Epithelial cell of esophagus (primary cell): ENCODE measurements around the gene FGD5.

Experiments used
- DNase-seq: peaks from one replicate; pipeline ENCODE4 v3.0.0; 2010; ENCODE audit warnings: low read depth
- H3K4me3 ChIP-seq: 2 replicates; pipeline ENCODE4 v1.5.1; 2011; ENCODE audit warnings: mild to moderate bottlenecking, low read length, control low read depth
- TF ChIP-seq, protein P1 (sequence below): IDR thresholded peaks from 2 replicates; pipeline ENCODE4 v1.5.1; 2011; ENCODE audit warnings: low read depth, mild to moderate bottlenecking, low read length, control low read depth, inconsistent platforms; ENCODE audit not compliant: insufficient read depth; ENCODE audit errors: missing control alignments

The FGD5 gene

DNA sequence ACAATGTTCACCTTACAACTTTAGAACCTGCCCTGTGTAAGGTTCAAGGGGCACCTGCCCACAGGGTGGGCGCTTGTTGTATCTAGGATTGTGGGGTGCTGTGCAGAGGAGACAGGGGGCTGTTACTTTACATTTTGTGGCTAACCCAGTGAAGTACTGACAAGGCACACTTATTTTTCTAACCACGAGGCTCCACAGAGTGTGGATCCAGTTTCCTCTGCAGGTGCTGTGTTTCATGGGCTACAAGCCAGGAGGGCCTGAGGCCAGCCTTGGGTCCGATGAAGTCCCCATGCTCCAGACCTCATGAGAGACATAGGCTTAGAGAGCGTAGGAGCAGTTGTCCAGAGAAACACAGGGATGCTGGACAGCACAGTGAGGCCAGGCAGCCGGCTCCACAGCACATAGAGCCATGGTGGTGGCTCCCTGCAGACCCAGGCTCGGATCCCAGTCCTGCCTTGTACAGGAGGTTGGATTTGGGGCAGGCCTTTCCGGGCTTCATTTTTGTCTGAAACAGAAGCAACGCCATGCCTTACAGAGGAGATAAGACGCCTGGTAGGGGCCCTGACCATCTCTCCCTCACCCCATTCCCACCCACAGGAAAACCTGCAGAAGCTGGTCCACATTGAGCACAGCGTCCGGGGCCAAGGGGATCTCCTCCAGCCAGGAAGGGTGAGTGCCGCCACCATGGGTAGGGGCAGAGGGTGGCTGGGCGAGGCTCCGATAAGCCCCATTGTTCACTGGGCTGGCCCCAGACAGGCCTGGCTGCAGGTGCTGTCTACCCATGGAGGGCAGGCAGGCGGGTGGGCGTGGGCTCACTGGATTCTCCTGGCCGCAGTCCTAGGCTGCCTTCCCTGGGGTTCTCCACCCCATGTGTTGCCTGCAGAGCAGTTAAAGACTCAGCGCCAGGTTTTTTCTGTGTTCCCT lies 88.5 kb downstream of the FGD5 start:
- TF ChIP-seq, protein P1, sequence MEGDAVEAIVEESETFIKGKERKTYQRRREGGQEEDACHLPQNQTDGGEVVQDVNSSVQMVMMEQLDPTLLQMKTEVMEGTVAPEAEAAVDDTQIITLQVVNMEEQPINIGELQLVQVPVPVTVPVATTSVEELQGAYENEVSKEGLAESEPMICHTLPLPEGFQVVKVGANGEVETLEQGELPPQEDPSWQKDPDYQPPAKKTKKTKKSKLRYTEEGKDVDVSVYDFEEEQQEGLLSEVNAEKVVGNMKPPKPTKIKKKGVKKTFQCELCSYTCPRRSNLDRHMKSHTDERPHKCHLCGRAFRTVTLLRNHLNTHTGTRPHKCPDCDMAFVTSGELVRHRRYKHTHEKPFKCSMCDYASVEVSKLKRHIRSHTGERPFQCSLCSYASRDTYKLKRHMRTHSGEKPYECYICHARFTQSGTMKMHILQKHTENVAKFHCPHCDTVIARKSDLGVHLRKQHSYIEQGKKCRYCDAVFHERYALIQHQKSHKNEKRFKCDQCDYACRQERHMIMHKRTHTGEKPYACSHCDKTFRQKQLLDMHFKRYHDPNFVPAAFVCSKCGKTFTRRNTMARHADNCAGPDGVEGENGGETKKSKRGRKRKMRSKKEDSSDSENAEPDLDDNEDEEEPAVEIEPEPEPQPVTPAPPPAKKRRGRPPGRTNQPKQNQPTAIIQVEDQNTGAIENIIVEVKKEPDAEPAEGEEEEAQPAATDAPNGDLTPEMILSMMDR = no peak
- H3K4me3 ChIP-seq = no peak overlapping the region
- DNase-seq = no peak

DNA sequence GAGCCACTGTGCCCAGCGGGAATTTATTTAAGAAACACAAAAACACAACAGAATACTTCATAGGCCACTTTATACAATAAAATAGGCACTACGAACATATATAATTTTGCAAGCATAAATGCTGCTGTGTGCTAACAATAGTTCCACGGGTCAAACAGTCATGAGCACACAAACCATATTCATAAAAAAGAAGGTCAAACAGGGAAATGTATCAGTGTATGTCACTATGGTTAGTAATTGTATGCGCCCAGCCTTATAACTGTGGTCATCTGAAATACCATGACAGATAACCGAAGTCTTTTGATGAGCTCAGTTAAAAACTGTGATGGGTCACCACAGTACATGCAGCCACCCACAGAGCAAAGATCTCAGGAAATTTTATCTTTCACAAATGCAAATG lies 90.5 kb downstream of the FGD5 start:
- no peak overlapping the region for H3K4me3 ChIP-seq
- TF ChIP-seq, protein P1 = no peak
- DNase-seq = no peak

DNA sequence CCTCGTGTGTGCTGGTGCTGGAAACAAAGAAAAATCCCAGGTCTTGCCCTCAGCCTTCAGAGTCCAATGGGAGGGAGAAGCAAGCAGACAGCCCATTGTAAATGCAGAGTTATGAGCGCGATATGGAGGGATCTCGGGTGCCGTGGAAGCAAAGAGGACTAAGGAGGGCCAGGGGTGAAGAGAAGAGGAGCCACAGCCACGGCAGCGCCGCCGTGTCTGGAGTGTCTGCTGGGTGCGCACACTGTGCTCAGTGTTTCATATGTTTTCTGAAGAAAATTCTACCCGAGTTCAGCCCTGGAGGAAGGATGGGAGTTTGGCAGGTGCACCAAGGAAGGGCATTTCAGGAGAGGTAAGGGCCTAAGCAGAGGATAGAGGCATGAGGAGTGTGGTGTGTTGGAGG lies 92.9 kb downstream of the FGD5 start:
- DNase-seq = no peak
- no peak overlapping the region for H3K4me3 ChIP-seq
- TF ChIP-seq, protein P1 = no peak

DNA sequence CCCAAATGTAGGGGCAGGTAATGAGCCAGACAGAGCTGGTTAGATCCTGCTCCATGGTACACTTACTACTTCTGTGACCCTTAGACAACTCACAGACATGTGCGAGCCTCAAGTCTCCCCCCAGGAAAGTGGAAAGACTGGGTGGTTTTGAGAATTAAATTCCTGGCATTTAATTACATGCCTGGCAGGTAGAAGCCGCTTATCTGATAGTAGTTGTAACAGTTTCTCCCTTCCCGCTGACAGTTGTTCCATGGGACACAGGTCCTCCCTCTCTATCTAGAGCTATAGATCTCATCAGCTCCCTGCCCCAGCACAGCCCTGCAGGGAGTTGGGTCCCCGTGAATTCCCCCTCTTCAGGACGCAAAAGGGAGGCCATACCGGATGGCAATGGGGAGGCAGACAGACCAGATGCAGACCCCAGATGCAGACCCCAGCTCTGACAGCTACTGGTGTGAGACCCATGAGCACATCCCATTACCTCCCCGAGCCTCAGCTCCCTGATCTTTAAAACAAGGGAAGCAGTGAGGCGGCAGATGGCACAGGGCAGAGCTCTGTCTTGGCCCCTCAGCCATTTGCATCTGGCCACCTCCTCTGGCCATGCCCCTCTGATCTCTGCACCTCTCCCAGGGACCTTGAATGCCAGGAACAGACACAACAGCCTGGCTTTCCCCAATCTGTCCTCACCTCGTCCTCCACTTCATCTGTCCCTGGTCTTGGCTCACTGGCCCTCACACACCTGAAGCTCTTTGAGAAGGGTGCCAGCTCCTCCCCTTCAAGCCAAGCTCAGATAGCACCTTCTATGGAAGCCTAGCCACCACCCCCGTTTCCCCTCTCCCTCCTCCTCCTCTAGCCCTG lies 94.5 kb downstream of the FGD5 start:
- no peak for DNase-seq
- TF ChIP-seq, protein P1 = no peak
- no peak overlapping the region for H3K4me3 ChIP-seq

DNA sequence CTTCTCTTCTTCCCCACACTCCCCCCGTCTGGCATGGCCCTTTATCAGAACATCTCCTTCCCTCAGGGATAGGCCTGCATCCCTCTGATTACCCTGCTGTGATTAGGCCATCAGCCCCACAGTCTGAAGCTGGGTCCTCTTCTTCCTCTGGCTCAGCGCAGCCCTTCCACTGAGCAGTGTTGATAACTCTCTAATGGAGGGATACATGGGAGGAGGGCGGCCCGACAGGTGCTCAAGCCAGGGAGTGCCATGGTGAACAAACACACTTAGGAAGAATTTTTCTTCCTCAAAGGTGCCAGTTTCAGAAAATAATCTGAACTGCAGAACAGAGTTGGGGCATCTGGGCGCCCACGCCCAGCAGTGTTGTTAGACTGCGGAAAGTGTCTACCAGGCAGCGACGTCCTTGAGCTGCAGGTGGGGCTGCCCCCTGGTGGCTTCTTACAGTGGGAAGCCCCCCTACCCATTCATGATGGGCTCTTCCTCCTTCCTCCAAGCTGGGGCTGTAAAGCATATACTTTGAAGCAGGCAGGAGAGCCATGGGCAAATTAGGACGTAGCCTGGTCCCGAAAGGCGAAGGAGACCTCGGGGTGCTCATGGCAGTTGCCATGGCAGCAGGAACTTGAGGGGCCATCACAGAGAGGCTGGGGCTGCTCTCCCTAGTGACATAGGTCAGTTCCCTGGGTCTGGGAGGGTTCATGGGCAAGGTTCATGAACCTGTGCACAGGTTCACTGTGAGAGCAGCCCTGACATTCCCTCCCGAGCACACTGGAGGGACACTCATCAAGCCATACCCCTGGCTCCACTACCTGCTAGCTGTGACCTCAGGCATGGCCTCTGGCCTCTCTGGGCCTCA lies 95.4 kb downstream of the FGD5 start:
- no peak for DNase-seq
- TF ChIP-seq, protein P1 = no peak
- no peak overlapping the region for H3K4me3 ChIP-seq

DNA sequence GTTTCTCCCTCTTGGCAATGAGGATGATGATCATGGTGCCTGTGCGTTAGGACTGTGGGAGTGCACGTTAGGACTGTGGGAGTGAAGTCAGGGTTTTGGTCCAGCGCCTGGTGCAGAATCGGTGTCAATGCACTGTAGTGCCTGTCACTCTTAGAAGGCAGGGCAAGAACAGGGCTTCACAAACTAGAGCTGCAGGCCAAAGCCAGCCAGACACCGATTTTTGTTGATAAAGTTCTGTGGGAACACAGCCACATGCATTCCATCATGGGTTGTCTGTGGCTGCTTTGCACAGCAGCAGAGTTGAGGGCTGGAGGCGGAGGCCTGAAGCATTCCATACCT lies 96.0 kb downstream of the FGD5 start:
- DNase-seq = no peak
- H3K4me3 ChIP-seq = no peak overlapping the region
- TF ChIP-seq, protein P1 = no peak
